HCT116 (cell line): ENCODE results near the gene APBB2. TPM values are rescaled to one million over a fixed set of nuclear protein-coding genes. Genes with fewer than 3 reads are reported as not detected.
A peak's percentile ranks its signal among the peaks of the same experiment; 100 is the strongest.

Experiments used
- ATAC-seq: fragments of 200-7000 bp; cut with Tn5 transposase; 2 replicates; pipeline ENCODE4 v1.9.1; 2020; ENCODE audit warnings: mild to moderate bottlenecking, moderate library complexity
- BruUV-seq: library from RNA; stranded (reverse); fragments of 400-500 nt; replicated peaks from 2 replicates; lab custom pipeline; 2021; lab: Mats Ljungman, UMichigan
- CTCF ChIA-PET: fragments of 300-600 bp; sonication (Branson Sonifier 250); formaldehyde crosslinking; loops from one replicate; lab custom pipeline; 2021; ENCODE audit warnings: antibody characterized with exemption; lab: Charles Lee
- POLR2A ChIA-PET: fragments of 300-600, 350-600 bp; sonication (Branson Sonifier 250); formaldehyde crosslinking; loops from one replicate; lab custom pipeline; 2021; ENCODE audit warnings: antibody characterized with exemption; lab: Charles Lee
- RAD21 ChIA-PET, 2 experiments: fragments of 300-600 bp; sonication (Branson Sonifier 250); formaldehyde crosslinking; loops; one replicate each; lab custom pipeline; 2023; ENCODE audit warnings: low total read pairs in 2 of 2; ENCODE audit not compliant: uncharacterized antibody in 2 of 2, unreplicated experiment in 2 of 2, low non-redundant PET in 1 of 2; lab: Charles Lee
- DNase-seq: peaks from one replicate; pipeline ENCODE4 v3.0.0-alpha.2; 2010; ENCODE audit warnings: low read depth, low spot score
- H2AFZ ChIP-seq: fragments of 200-600 bp; shearing (Covaris generic), sonication (generic); 2 replicates; pipeline ENCODE4 v1.6.1; 2017; ENCODE audit warnings: low read depth, mixed run types, mixed read lengths, antibody characterized with exemption, low read length; ENCODE audit not compliant: poor library complexity, severe bottlenecking
- H3K27ac ChIP-seq: 2 replicates; pipeline ENCODE4 v1.5.1; 2012; ENCODE audit warnings: low read depth, low read length
- H3K27me3 ChIP-seq: fragments of 200-600 bp; sonication (generic); 2 replicates; pipeline ENCODE4 v1.6.1; 2016; ENCODE audit warnings: mixed run types, low read length, mixed read lengths; ENCODE audit not compliant: insufficient read depth
- H3K36me3 ChIP-seq, 2 experiments: fragments of 200-500 bp in 1 of 2; fragments of 200-600 bp in 1 of 2; sonication (Bioruptor generic) in 1 of 2; sonication (generic) in 1 of 2; 2 replicates each; pipeline versions ENCODE4 v1.5.1 to v1.6.1; 2014 to 2016; ENCODE audit warnings: low read length in 2 of 2, inconsistent platforms in 1 of 2, mixed read lengths in 1 of 2, mixed run types in 1 of 2; ENCODE audit not compliant: insufficient read depth in 2 of 2, control insufficient read depth in 1 of 2
- H3K4me1 ChIP-seq, 2 experiments: fragments of 200-600 bp in 1 of 2; sonication (generic) in 1 of 2; 2 replicates each; pipeline versions ENCODE4 v1.5.1 to v1.6.1; 2012 to 2017; ENCODE audit warnings: low read length in 2 of 2, inconsistent platforms in 1 of 2, mild to moderate bottlenecking in 1 of 2, mixed read lengths in 1 of 2, mixed run types in 1 of 2, moderate library complexity in 1 of 2; ENCODE audit not compliant: insufficient read depth in 2 of 2, control insufficient read depth in 1 of 2
- H3K4me2 ChIP-seq: fragments of 200-600 bp; sonication (generic); 2 replicates; pipeline ENCODE4 v1.6.1; 2017; ENCODE audit warnings: mixed run types, low read length, mixed read lengths
- H3K4me3 ChIP-seq, 2 experiments: fragments of 200-600 bp in 1 of 2; sonication (generic) in 1 of 2; replicated peaks in 1 of 2; 2 replicates each; pipeline ENCODE4 v1.5.1; 2011 to 2016; ENCODE audit warnings: low read length in 2 of 2, control low read depth in 1 of 2, low read depth in 1 of 2, mild to moderate bottlenecking in 1 of 2, mixed read lengths in 1 of 2, mixed run types in 1 of 2
- H3K79me2 ChIP-seq: fragments of 200-600 bp; sonication (generic); 2 replicates; pipeline ENCODE4 v1.6.1; 2017; ENCODE audit warnings: mild to moderate bottlenecking, mixed run types, low read length, moderate library complexity, mixed read lengths; ENCODE audit not compliant: insufficient read depth
- H3K9ac ChIP-seq: fragments of 200-600 bp; sonication (generic); 2 replicates; pipeline ENCODE4 v1.6.1; 2016; ENCODE audit warnings: low read length, mixed read lengths
- H3K9me2 ChIP-seq: fragments of 200-600 bp; sonication (generic), shearing (Covaris generic); 2 replicates; pipeline ENCODE4 v1.6.1; 2017; ENCODE audit warnings: mixed run types, mild to moderate bottlenecking, moderate library complexity; ENCODE audit not compliant: insufficient read depth
- H3K9me3 ChIP-seq, 2 experiments: fragments of 200-500 bp in 1 of 2; fragments of 200-600 bp in 1 of 2; sonication (Bioruptor generic) in 1 of 2; sonication (generic) in 1 of 2; 2 replicates each; pipeline ENCODE4 v1.6.1; 2014 to 2017; ENCODE audit warnings: low read length in 2 of 2, mixed read lengths in 2 of 2, inconsistent platforms in 1 of 2, low read depth in 1 of 2, mild to moderate bottlenecking in 1 of 2, mixed run types in 1 of 2, moderate library complexity in 1 of 2; ENCODE audit not compliant: control insufficient read depth in 1 of 2, insufficient read depth in 1 of 2
- H4K20me1 ChIP-seq: fragments of 200-600 bp; sonication (generic), shearing (Covaris generic); 2 replicates; pipeline ENCODE4 v1.6.1; 2017; ENCODE audit warnings: mixed run types, mild to moderate bottlenecking, moderate library complexity; ENCODE audit not compliant: insufficient read depth
- CBX3 ChIP-seq: IDR thresholded peaks from 2 replicates; pipeline ENCODE4 v1.6.1; 2012; ENCODE audit warnings: low read depth
- CEBPB ChIP-seq: IDR thresholded peaks from 2 replicates; pipeline ENCODE4 v1.6.1; 2012; ENCODE audit warnings: low read depth
- ELF1 ChIP-seq: IDR thresholded peaks from 2 replicates; pipeline ENCODE4 v1.6.1; 2012; ENCODE audit warnings: low read depth, borderline replicate concordance
- EZH2 ChIP-seq: fragments of 200-600 bp; sonication (generic); IDR thresholded peaks from 2 replicates; pipeline ENCODE4 v1.6.1; 2017; ENCODE audit warnings: antibody characterized with exemption, mixed run types
- EZH2phosphoT487 ChIP-seq: fragments of 200-600 bp; IDR thresholded peaks from 2 replicates; pipeline ENCODE4 v1.6.1; 2018; ENCODE audit warnings: antibody characterized with exemption, borderline replicate concordance
- POLR2A ChIP-seq: IDR thresholded peaks from 2 replicates; pipeline ENCODE4 v1.7.0; 2011; ENCODE audit warnings: borderline replicate concordance; ENCODE audit not compliant: insufficient read depth, insufficient read length; ENCODE audit errors: extremely low read depth
- RAD21 ChIP-seq: IDR thresholded peaks from 2 replicates; pipeline ENCODE4 v1.6.1; 2012; ENCODE audit warnings: low read depth, mild to moderate bottlenecking
- REST ChIP-seq: IDR thresholded peaks from 2 replicates; pipeline ENCODE4 v1.6.1; 2012; ENCODE audit warnings: low read depth
- SRF ChIP-seq: IDR thresholded peaks from 2 replicates; pipeline ENCODE4 v1.6.1; 2012; ENCODE audit warnings: low read depth
- ZNF274 ChIP-seq: fragments of 200-500 bp; sonication (Bioruptor generic); IDR thresholded peaks from 2 replicates; pipeline ENCODE4 v1.6.1; 2014; ENCODE audit warnings: mild to moderate bottlenecking, low read depth, low read length, inconsistent platforms
- intact Hi-C: fragments of 100-400 bp; cut with micrococcal nuclease; formaldehyde crosslinking; loops from 2 replicates; pipeline ENCODE4 v1.10.0; 2022
- total RNA-seq: library from RNA; stranded (reverse); gene quantifications from one replicate; pipeline ENCODE4 v1.2.1, GENCODE V29; 2021; ENCODE audit not compliant: unreplicated experiment
- TF ChIP-seq, protein P1 (sequence below): IDR thresholded peaks from 2 replicates; pipeline ENCODE4 v1.6.1; 2011; ENCODE audit warnings: mild to moderate bottlenecking, low read length, moderate library complexity; ENCODE audit not compliant: insufficient replicate concordance; ENCODE audit errors: extremely low read depth
- TF ChIP-seq, protein P2 (sequence below): IDR thresholded peaks from 2 replicates; pipeline ENCODE4 v1.6.1; 2012

Gene APBB2
- total RNA-seq, 1 experiment from 2014 or later = 72.5 TPM

GRCh38 chr4:41218703-41219102 is 4.4 kb upstream of the APBB2 start:
- intact Hi-C loops = loop anchor here (10.0 kb wide), 1 partner anchor 484 kb away; no protein-coding TSS in a partner anchor
- Histone ChIP-seq H4K20me1 (no peaks in the 10 kb centered on the region), H3K79me2 (peaks cover 3% of the 10 kb centered on the region; the same call in 1 of the 2 replicates), H3K4me2 (no peak overlapping the region), H3K9me3 (no peaks in the 10 kb centered on the region), H3K9me2 (no peaks in the 10 kb centered on the region), H2AFZ (peak overlapping the region; percentile 72), H3K27me3 (no peaks in the 10 kb centered on the region), H3K36me3 (no peaks in the 10 kb centered on the region)
- ATAC-seq (no peak), DNase-seq (no peak)
- ChIA-PET POLR2A (no interaction called here), RAD21 (interaction anchor here in 1 of 2 experiments (0.6 kb wide), 1 partner anchor 373 kb away, joined by 3 read pairs; no protein-coding TSS in a partner anchor)
- TF ChIP-seq ZNF274 (no peak), EZH2 (no peak), CBX3 (no peak), EZH2phosphoT487 (no peak), RAD21 (no peak), ELF1 (no peak), POLR2A (no peak), SRF (no peak), CEBPB (no peak), REST (no peak)
- TF ChIP-seq, protein P1, sequence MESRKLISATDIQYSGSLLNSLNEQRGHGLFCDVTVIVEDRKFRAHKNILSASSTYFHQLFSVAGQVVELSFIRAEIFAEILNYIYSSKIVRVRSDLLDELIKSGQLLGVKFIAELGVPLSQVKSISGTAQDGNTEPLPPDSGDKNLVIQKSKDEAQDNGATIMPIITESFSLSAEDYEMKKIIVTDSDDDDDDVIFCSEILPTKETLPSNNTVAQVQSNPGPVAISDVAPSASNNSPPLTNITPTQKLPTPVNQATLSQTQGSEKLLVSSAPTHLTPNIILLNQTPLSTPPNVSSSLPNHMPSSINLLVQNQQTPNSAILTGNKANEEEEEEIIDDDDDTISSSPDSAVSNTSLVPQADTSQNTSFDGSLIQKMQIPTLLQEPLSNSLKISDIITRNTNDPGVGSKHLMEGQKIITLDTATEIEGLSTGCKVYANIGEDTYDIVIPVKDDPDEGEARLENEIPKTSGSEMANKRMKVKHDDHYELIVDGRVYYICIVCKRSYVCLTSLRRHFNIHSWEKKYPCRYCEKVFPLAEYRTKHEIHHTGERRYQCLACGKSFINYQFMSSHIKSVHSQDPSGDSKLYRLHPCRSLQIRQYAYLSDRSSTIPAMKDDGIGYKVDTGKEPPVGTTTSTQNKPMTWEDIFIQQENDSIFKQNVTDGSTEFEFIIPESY = no peak
- TF ChIP-seq, protein P2, sequence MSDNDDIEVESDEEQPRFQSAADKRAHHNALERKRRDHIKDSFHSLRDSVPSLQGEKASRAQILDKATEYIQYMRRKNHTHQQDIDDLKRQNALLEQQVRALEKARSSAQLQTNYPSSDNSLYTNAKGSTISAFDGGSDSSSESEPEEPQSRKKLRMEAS = no peak
- TF ChIP-seq, all 23 proteins: peak for 0
- Histone ChIP-seq H3K27ac (no peak overlapping the region), H3K4me3 (no peak overlapping the region), H3K4me1 (peaks cover 21 to 31% of the 10 kb centered on the region in 2 experiments), H3K9ac (no peak overlapping the region)
- no TSS peak for BruUV-seq
- CTCF ChIA-PET = interaction anchor here (2.0 kb wide), 1 partner anchor 443 kb away, joined by 6 read pairs; no protein-coding TSS in a partner anchor
